Heart left ventricle (tissue), 16 donors: ENCODE measurements around the gene CCNI. TPM values are rescaled to one million over a fixed set of nuclear protein-coding genes. Genes with fewer than 3 reads are reported as not detected.

Experiments
- ATAC-seq, 4 donors: fragments of 200-7000 bp; cut with Tn5 transposase; one replicate each; pipeline ENCODE4 v1.9.1; 2020 to 2022; ENCODE audit warnings: moderate library complexity in 4 of 4, mild to moderate bottlenecking in 3 of 4, moderate number of reproducible peaks in 1 of 4
- DNase-seq, 5 donors: peaks; one replicate each; pipeline ENCODE4 v3.0.0-alpha.2; 2020
- H3K27ac ChIP-seq, 12 donors: fragments of 200-600 bp; sonication (generic) in 4 of 12; one replicate each; pipeline versions ENCODE4 v1.5.0 to v1.8.0; 2016 to 2022; ENCODE audit warnings: mild to moderate bottlenecking in 2 of 12
- H3K27me3 ChIP-seq, 9 donors: fragments of 200-600 bp; sonication (generic) in 2 of 9; one replicate each; pipeline versions ENCODE4 v1.5.1 to v1.8.0; 2016 to 2022; ENCODE audit warnings: mild to moderate bottlenecking in 3 of 9
- H3K36me3 ChIP-seq, 9 donors: fragments of 200-600 bp; sonication (generic) in 2 of 9; one replicate each; pipeline versions ENCODE4 v1.5.0 to v1.8.0; 2018 to 2022; ENCODE audit warnings: mild to moderate bottlenecking in 2 of 9
- H3K4me1 ChIP-seq, 12 donors: fragments of 200-600 bp; sonication (generic) in 4 of 12; one replicate each; pipeline versions ENCODE4 v1.5.0 to v1.8.0; 2016 to 2022; ENCODE audit warnings: mild to moderate bottlenecking in 3 of 12
- H3K4me3 ChIP-seq, 12 donors: fragments of 200-600 bp; sonication (generic) in 4 of 12; one replicate each; pipeline versions ENCODE4 v1.5.0 to v1.8.0; 2017 to 2022; ENCODE audit warnings: mild to moderate bottlenecking in 9 of 12, moderate library complexity in 4 of 12
- H3K9me3 ChIP-seq, 12 donors: fragments of 200-600 bp; sonication (generic) in 4 of 12; one replicate each; pipeline versions ENCODE4 v1.5.0 to v1.8.0; 2016 to 2022; ENCODE audit warnings: mild to moderate bottlenecking in 1 of 12
- CTCF ChIP-seq, 12 donors: fragments of 200-600 bp; sonication (generic) in 4 of 12; IDR thresholded peaks; one replicate each; pipeline versions ENCODE4 v1.5.0 to v1.8.0; 2018 to 2022; ENCODE audit warnings: antibody characterized with exemption in 12 of 12, mild to moderate bottlenecking in 5 of 12
- POLR2A ChIP-seq, 2 donors: fragments of 450-650 bp; IDR thresholded peaks; one replicate each; pipeline ENCODE4 v1.6.1; 2017; ENCODE audit warnings: antibody characterized with exemption in 2 of 2, mild to moderate bottlenecking in 2 of 2, moderate library complexity in 2 of 2
- WGBS, 4 donors: extraction: QIAGEN DNeasy Blood & Tissue Kit in 2 of 4; methylation state at CpG; one replicate each; pipeline versions ENCODE4 v1.1.5 to v1.1.7; 2013 to 2018; 5-methylcytosine and 5-hydroxymethylcytosine counted together
- intact Hi-C, 10 donors: fragments of 100-400 bp; cut with DNase I; formaldehyde crosslinking; loops; one replicate each; pipeline versions ENCODE4 v1.11.1 to v1.14.2; 2022
- polyA plus RNA-seq, 2 donors: library from polyadenylated mRNA; stranded (reverse); fragments of 200-250 nt; gene quantifications; one replicate each; pipeline ENCODE4 v1.2.3, GENCODE V29; 2013
- total RNA-seq, 9 donors: library from RNA; depleted of rRNA in 2 of 9; stranded (reverse); fragments of >200 nt in 2 of 9; fragmentation: NEBNext Ultra II Directional in 3 of 9; extraction: Animal tissue kit (Norgen Biotek cat#: 25700) in 3 of 9; gene quantifications; one replicate each; pipeline versions ENCODE4 v1.1.0 to v1.2.4, GENCODE V29; 2016 to 2023
- donor health status: ischemic (EF 13 %, LVEDD 7.1; RV severe dilation, severe dysfunction).
- donor health status: healthy with polysubstance abuse.
- donor health status: DM: no; HTN: yes; CAD: no.
- donor health status: DM: no; HTN: no; CAD: no.
- donor health status: ischemic (EF 25% LVEDD 6.9; RV normal size, moderate dysfunction).
- donor health status: ischemic (EF 25% LVEDD 5.7; RV mildly dilated, moderate dysfunction).
- donor health status: healthy.
- donor health status: DM: yes; HTN: yes; CAD: no.
- donor health status: ischemic (EF 35%, LVEDD 5.7; RV mildly dilated, moderate dysfunction).
- donor health status: nonischemic (EF 11% LVEDD 7.7; RV severe dilation, severe dysfunction).
- donor health status: DM: yes; HTN: yes; CAD: no.
- donor health status: PGD.
- donor health status: ischemic (EF 29% LVEDD 5.4; RV normal size, mild dysfunction).
- donor health status: nonischemic (EF 23%, LVEDD 6.1; RV moderate dilation, normal function).

CCNI gene
- total and polyA plus RNA-seq, 11 donors, result 49.4 to 356 (median 299) TPM

GRCh38 chr4:77113069-77113468, 37.3 kb upstream of the CCNI start:
- H3K36me3 ChIP-seq, result no peaks in the 10 kb centered on the region
- 93 to 95% (median 94%) methylated on average over 28 to 29 of the region's 29 CpGs for WGBS, 4 donors
- H3K4me1 ChIP-seq, result no peaks in the 10 kb centered on the region
- DNase-seq (no peak), ATAC-seq (no peak)
- H3K9me3 ChIP-seq, result no peaks in the 10 kb centered on the region
- intact Hi-C loops, result no loop called here
- TF ChIP-seq CTCF (IDR thresholded peaks at IDR 0.05), result no peak
- TF ChIP-seq POLR2A (IDR thresholded peaks at IDR 0.05), result no peak
- H3K27ac ChIP-seq, result no peak overlapping the region
- no peak overlapping the region for H3K4me3 ChIP-seq
- H3K27me3 ChIP-seq, result no peaks in the 10 kb centered on the region

DNA sequence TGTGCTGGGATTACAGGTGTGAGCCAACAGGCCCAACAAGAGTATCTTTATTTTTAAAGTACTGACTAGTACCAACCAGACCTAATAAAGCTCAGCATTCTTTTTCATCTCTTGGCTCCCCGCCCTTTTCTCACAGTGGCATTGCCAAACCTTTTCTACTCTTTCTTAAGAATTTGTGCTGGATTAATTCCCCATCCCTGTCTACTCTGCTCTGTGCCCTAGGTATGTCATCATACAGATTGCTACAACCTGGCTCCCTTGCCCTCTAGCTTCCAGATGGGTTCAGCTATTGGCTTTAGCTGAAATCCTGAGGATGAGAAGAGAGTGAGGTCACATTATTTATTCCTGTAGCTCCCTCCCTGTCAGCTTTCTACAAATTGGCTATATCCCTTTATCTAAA, 34.9 kb upstream of the CCNI start:
- TF ChIP-seq POLR2A (IDR thresholded peaks at IDR 0.05) (no peak), CTCF (IDR thresholded peaks at IDR 0.05) (no peak)
- H3K36me3 ChIP-seq, result no peaks in the 10 kb centered on the region
- H3K27ac ChIP-seq, result no peak overlapping the region
- H3K9me3 ChIP-seq, result no peaks in the 10 kb centered on the region
- H3K4me1 ChIP-seq, result peaks cover 0 to under 1% (median 0%) of the 10 kb centered on the region in 12 donors
- intact Hi-C loops, result no loop called here
- no peaks in the 10 kb centered on the region for H3K27me3 ChIP-seq
- no peak overlapping the region for H3K4me3 ChIP-seq
- DNase-seq (no peak), ATAC-seq (no peak)
- 94 to 97% (median 97%) methylated on average over 1 of the region's 1 CpG for WGBS, 4 donors

DNA sequence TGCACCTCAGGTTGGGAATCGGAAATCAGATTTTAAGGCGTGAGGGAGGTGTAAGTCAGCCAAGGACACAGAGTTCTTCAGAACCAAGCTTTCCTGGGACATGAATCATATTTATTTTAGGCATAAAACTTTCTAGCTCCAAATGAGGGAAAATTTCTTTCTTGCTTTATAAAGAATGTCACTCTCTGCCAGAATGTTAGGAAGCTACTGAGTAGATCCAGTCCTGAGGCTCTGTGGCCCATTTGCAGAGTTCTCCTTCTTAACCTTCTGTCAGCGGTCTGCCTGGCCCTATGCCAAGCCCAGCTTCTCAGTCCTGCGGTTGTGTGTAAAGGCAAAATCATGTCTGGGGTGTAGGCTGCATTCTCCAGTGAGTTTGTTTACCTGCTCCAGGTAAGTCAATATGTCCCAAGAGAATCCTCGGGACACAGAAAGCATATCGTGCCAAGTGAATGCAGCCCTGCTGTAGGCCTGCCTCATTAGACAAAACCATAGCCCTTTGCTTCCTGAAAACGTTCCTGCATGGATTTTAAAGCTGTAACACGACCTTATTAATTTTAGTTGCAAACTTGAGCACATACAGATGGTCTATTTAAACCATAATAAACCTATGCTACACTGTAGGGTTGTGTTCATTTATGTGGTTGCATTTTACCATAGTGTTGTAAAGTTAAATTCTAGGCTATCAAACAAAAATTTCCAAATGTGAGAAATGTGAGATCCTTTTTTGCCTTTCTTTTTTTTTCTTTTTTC, 29.2 kb upstream of the CCNI start:
- Histone ChIP-seq H3K9me3 (no peaks in the 10 kb centered on the region), H3K4me3 (peak overlapping the region in 1 of 12 donors; percentile 8), H3K27ac (peak overlapping the region in 6 of 12 donors; percentile 2 to 49 (median 35)), H3K36me3 (no peaks in the 10 kb centered on the region), H3K27me3 (no peaks in the 10 kb centered on the region), H3K4me1 (peaks cover 0 to 30% (median 16%) of the 10 kb centered on the region in 12 donors)
- TF ChIP-seq CTCF (IDR thresholded peaks at IDR 0.05) (no peak), POLR2A (IDR thresholded peaks at IDR 0.05) (no peak)
- ATAC-seq, result peak; percentile 57 to 78 (median 66)
- peak; percentile 63 to 81 (median 71) for DNase-seq
- intact Hi-C loops, result loop anchor here in 1 of 10 donors (1.0 kb wide), 1 partner anchor 29 kb away; no protein-coding TSS in a partner anchor
- WGBS, 4 donors, result 15 to 27% (median 21%) methylated on average over 8 of the region's 8 CpGs

- Histone ChIP-seq H3K27me3 (no peaks in the 10 kb centered on the region), H3K4me3 (no peak overlapping the region), H3K4me1 (peaks cover 0 to 34% (median 16%) of the 10 kb centered on the region in 12 donors), H3K9me3 (no peaks in the 10 kb centered on the region), H3K36me3 (no peaks in the 10 kb centered on the region), H3K27ac (peak overlapping the region in 3 of 12 donors; percentile 2 to 53 (median 33))
- intact Hi-C loops, result loop anchor here in 1 of 10 donors (1.0 kb wide), 1 partner anchor 28 kb away; no protein-coding TSS in a partner anchor
- 95 to 97% (median 96%) methylated on average over 1 of the region's 1 CpG for WGBS, 4 donors
- DNase-seq (no peak), ATAC-seq (no peak)
- TF ChIP-seq POLR2A (IDR thresholded peaks at IDR 0.05) (no peak), CTCF (IDR thresholded peaks at IDR 0.05) (no peak)
Observed at GRCh38 chr4:77104388-77104787, 28.6 kb upstream of the CCNI start.
